GM21528 (cell line): Measurements from ENCODE around the gene CFAP299.
A peak's percentile ranks its signal among the peaks of the same experiment; 100 is the strongest.
"Not testable (repeated sequence)": the region's sequence is repeated elsewhere in the genome, so short reads cannot be mapped to it uniquely, and the experiment has no call there.

Source experiments
- ATAC-seq: cut with Tn5 transposase; IDR thresholded peaks from one replicate; pipeline ENCODE4 v1.9.1; 2021; ENCODE audit warnings: mild to moderate bottlenecking, moderate library complexity; ENCODE audit not compliant: unreplicated experiment, low FRiP score

Gene CFAP299

DNA sequence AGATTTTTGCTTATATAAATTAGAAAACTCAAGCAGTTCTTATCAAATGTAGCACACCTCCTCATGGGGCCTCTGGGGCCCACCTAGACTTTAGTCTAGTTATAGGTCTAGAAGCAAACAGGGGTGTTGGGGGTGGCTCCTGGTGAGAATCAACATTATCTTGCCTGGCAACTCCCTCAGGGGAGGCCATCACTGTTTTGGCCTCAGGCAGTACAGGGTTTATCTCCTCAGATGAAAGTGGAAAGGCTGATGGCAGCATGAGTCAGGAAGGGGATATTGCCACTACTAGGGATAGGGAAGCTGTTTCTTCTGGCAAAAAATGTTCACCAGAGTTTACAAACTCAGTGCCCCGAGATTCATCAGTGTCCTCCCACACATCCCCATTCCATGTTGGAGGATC lies 462.6 kb downstream of the CFAP299 start:
- no peak for ATAC-seq

DNA sequence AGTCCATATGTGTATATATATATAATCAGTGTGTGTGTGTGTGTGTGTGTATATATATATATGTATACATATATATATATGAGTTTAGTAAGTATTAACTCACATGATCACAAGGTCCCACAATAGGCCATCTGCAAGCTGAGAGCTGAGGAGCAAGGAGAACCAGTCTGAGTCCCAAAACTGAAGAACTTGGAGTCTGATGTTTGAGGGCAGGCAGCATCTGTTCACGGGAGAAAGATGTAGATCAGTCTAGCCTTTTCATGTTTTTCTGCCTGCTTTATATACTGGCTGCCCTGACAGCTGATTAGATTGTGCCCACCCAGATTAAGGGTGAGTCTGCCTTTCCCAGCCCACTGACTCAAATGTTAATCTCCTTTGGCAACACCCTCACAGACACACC lies 465.2 kb downstream of the CFAP299 start:
- not testable (repeated sequence) for ATAC-seq

DNA sequence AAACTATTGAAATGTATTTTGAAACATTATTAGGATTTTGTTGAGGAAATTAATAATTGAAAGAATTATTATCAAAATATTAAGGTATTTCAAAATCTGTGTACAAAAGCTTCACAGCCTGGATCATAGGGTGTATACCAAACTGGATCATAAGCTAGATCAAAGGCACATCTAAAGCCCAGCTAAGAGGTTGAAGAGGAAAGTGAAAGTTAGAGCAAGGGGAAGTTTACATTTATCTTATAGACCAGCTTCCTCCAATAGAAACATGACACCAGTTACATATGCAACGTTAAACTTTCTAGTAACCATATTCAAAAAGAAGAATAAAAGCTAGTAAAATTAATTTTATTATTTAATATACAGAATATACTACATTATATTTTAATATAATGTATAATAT lies 467.8 kb downstream of the CFAP299 start:
- ATAC-seq, result no peak

DNA sequence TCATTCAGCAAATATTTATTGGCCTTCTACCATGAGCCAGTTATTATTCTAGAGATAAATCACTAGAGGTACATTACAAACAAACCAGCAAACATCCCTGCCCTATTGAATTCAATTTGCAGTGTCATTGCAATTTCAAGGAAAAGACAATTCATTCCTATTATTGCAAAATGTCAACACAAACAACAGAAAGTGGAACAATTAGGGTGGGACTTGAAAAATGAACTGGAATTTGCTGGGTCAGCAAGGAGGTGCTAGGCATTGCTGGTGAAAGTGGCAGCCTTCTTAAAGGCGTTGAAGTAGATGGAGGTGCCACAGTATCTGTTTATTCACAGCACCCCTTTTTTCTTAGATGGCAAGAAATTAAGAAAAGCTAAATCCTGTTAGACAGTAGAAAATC lies 470.9 kb downstream of the CFAP299 start:
- no peak for ATAC-seq

DNA sequence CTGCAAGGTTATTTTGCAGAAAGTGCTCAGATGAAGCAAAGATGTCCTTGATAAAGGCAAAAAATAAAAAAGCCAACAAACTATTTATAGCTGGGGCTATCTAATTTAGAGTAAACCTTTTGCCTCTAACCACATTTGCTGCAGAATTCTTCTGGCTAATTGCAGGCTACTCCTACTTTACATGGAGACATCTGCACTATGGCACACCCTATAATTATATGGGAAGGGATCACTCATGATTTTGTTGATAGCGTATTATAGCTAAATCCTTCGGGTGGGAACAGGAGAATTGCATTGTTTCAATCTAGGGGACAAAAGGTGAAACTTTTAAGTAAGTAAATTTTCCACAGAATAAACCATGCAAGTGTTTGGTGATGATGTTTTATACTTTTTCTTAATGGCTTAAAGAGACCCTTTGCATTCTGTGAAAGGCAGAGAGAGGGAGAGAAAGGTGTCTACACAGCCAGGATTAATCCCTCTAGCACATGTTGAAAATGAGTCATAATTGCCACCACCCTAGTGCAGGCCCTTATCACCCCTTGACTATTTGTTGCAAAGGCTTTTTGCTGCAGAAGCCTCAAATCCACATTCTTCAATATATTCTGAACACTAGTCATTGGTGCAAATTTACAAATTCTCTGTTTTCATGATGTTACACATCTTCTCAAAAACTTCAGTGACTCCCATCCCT lies 473.7 kb downstream of the CFAP299 start:
- no peak for ATAC-seq

DNA sequence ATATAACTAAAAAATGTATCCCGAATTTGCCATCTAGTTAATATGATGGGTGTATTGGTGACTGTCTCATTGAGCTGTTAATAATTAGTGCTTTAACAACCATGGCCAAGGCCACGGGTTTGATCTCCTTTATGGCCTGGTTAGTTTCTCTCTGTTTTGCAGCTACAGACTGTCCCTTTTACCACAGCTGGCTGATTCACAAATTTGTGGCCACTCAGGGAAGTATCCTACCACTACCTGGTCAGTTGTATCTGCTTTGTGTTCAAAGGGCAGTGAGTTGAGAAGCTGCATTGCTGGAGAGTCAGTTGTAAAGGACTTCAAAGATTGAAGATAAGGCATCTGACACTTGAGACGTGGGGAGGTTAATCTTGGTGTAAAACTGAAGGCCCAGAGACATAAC lies 475.9 kb downstream of the CFAP299 start:
- no peak for ATAC-seq

DNA sequence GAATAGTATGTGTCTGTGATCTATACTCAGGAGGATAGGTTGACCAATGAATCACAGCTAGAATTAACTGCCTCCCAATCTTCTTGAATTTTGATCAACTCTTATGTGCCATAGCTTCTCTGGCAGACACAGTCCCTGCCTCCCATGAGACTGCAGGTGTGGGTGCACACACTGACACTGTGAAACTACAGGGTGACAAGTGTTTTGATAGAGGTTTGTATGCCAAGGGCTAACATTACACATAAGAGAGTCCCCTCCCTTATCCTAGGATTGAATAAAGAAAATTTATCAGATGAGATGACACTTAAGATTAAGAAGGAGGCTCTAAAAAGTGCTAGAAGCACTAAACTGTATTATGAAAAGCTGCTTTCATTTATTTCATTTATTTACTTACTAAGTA lies 476.6 kb downstream of the CFAP299 start:
- no peak for ATAC-seq

DNA sequence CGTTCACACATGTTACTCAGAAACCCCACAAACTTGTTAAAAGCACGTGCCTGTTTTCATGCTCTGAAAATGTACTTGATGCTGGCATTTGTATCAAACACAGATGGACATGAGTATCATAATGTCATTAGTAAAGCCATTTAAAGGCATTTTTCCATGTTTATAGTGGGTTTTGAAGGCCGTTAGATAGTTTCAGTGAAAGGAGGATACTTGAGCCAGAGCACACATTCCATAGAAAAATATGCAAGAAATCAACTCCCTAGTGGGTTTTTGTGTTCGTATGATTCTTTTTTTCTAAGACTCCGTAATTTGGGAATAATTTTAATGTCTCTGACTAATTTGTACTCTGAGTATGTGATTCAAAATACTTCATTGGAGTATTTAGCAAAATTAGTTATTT lies 478.7 kb downstream of the CFAP299 start:
- ATAC-seq, result no peak

GRCh38 chr4:80831383-80832361 lies 496.1 kb downstream of the CFAP299 start:
- no peak for ATAC-seq

- ATAC-seq, result no peak
These were observed 503.8 kb downstream of the CFAP299 start for GRCh38 chr4:80839281-80839680.

- ATAC-seq, result no peak
These were observed 504.3 kb downstream of the CFAP299 start for GRCh38 chr4:80839792-80840191.

DNA sequence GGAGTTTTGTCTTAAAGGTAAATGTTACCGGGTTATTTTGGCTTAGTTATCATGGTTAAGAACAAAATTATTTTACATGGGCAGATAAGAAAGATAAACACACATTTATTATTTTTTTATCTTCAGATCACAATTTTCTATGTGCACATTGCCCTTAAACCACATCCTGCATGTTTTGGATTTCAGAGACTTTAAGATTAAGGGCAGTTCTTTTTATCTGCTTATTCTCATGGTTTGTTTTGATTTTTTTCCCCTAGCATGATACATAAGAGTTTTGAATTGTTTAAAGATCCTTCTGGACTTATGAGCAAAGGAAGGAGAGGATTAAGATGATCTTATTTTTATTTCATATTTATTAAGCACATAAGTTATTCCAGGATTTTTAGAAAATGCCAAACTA lies 504.9 kb downstream of the CFAP299 start:
- no peak for ATAC-seq

DNA sequence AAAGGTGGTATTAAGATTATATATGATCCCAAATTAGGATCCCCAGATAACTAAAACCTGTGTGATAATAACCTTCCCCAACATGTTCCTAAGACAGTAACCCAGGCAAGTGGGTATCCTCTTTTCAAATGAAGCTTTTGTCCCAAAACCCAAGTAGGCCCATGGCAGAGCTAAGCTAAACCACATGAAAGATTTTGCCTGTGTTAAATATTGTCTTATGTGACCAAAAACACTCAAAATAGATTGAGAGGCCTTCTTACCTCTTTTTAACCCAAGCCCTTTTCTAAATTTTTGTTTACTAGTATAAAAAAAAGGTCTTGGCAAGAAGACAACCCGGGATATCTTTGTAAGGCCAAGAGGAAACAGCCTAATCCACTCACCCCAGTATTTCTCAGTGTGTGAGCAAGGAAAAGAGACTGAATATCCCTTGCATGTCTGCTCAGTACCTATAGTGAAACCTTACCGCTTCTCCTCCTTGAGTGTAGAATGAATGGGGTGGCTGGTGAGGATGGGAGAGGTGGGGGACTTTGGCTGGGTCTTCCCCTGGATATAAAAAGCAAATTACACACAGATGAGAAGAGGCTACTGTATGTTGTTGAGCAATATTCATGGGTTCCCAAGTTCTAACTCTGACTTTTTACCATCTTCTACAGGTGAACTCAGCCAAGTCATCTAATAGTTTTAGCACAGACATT lies 506.2 kb downstream of the CFAP299 start:
- no peak for ATAC-seq

DNA sequence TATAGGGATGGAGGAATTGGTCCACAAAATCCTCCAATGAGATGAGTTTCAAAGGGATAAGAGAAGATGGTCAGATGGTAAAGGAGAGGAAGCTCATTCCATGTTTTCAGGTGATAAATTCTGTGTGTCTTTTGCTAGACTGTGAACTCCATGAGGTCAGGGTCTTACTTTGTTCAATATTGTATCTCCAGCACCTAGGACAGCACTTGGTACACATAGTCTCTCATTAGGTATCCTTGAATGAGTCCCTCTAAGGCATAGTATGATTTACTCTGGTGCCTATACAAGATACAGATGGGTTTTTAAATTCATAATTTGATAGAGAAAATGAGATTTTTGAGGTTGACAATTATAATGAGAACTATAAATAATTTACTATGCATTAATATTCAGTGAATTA lies 510.7 kb downstream of the CFAP299 start:
- no peak for ATAC-seq

GRCh38 chr4:80852061-80852460 lies 516.5 kb downstream of the CFAP299 start:
- ATAC-seq, result no peak

DNA sequence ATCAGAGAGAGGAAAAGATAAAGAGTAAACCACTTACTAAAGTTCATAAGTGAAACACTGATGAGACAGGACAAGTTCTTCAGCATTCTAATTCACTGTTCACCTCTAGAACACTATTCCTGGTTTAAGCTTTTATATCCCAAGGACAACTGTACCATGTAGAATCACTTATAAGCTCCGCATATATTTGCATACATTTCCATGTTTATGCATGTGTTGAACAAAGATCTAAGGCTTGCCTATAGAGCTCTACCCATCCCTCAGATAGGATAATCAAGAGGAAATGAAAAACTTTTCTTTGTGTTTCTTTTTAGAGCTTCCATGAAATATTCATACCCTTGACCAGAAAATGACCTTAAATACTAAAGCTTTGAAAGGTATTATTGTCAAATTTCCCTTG lies 538.0 kb downstream of the CFAP299 start:
- no peak for ATAC-seq

GRCh38 chr4:80874979-80875378 lies 539.4 kb downstream of the CFAP299 start:
- no peak for ATAC-seq

DNA sequence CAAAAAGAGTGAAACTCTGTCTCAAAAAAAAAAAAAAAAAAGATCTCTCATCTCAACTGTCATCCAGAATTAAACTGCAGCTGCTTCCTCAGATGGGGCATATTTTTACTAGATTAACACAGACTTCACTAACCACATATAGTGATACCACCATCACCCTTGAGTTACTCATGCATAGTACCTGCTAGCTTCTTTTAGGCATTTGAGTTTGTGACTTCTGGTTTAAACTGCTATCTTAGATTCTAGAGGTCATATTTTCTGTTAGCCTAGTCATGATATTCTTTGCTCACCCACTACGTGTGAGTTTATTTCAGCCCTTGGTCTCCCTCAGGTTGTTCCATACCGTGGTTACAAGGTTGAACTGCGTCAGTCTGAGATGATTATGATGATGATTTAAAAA lies 540.1 kb downstream of the CFAP299 start:
- ATAC-seq, result peak; percentile 95

DNA sequence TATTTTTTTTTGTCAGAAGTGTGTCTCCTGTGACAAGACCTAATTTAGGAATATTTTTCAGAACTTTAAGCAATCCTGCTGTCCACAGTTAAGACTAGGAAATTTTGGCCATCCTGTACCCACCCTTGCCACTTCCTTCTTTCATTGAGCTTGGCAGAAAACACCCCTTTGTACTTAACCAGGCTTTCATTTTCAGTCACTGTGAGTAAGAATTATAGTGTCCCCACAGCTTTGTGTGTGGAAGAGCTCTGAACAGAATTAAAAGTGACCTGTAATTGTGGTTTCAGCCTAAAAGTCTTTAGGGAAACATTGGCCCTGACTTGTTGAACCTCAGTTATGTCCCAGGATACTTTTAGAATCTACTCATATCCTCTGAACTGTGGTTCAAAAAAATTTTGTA lies 541.3 kb downstream of the CFAP299 start:
- ATAC-seq, result peak; percentile 65

- no peak for ATAC-seq
These were observed 542.7 kb downstream of the CFAP299 start for GRCh38 chr4:80878218-80878617.
